Measurements from ENCODE around the gene RAN.
A peak's percentile ranks its signal among the peaks of the same experiment; 100 is the strongest.
"Not testable (repeated sequence)": the region's sequence is repeated elsewhere in the genome, so short reads cannot be mapped to it uniquely, and the experiment has no call there.

RAN gene

GRCh38 chr12:130878193-130879185 is 6.6 kb downstream of the RAN start:
- peak; percentile 23 for DNase-seq

DNA sequence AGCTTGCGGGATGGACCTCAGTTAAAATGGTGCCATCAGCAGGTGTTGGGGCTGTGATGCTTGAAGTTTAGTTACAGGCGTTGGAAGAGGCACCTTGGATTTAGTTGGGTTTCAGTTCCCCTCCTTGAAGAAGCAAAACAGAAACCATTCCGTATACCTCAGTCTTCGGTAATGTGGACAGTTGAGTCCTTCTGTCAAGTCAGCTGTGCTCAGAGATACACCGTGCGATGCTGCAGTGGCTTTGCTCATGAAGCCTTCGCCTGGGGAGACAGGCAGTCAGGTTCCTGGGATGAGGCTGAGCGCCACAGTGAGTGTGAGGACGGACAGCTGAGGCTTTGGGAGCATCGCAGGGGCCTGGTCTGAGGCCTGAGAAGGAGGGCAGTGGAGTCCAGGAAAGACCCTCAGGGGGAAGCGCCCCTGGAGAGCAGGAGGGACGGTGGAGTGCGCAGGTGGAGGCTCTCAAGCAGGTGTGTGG is 7.4 kb downstream of the RAN start:
- no peak for DNase-seq

DNA sequence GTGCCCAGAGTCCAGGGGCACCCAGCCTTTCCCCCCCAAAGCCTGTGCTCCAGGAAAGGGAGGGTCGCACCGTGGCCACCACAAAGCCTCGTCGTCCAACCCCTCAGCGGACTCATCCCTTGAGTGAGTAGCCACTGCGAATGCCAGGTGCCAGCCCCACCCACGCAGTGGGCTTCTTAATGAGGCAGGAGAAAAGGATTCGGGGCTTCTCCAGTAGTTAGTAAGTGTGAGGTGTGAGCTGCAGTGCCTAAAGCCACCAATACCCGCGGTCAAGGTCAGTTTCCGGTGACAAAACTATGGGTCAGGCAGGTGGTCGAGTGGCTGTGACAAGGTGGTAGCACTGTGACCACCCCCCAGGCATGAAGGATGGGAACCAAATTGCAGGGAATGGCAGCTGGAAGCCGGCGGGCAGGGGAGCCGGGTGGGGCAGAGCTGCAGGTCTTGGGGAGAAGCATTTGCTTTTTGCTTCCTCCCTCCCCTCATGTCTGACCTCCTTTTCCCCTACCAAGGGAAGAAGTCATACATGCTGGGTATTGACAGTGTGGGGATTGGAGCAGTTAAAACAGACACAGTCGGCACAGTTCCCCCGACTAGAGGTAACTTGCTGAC is 8.0 kb downstream of the RAN start:
- no peak for DNase-seq

DNA sequence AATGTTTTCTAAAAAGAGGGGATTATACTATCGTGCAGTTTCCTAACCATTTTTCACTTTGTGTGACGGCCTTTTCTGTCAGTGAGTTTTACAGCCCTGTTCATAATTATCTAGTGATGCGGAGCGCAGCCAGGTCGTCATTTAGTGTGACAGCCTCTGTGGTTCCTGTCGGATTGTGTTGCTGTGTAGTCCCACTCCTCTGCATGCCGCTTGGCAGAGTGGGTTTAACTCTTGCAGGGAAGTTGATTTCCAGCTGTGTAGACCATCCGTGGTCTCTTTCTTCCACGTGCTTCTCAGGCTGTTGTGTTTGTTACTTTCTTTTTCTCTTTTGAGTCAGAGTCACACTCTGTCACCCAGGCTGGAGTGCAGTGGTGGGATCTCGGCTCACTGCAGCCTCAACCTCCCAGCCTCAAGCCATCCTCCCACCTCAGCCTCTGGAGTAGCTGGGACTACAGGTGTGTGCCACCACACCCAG is 8.6 kb downstream of the RAN start:
- no peak for DNase-seq

GRCh38 chr12:130881046-130881445 is 9.2 kb downstream of the RAN start:
- no peak for DNase-seq

GRCh38 chr12:130881548-130881947 is 9.7 kb downstream of the RAN start:
- no peak for DNase-seq

DNA sequence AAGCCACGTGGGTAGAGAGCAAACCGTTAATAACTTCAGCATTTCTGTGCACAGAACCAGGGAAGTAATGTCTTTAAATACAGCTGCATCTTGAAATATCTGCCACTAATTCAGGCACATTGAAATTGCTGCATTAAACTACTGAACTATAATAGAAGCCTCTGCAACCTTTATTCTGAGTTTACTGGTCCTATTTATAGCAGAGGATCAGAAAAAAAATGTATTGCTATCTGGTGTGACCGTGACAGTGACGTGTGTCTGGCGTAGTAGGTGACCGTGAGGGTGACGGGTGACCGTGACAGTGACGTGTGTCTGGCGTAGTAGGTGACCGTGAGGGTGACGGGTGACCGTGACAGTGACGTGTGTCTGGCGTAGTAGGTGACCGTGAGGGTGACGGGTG is 15.3 kb downstream of the RAN start:
- not testable (repeated sequence) for DNase-seq

- no peak for DNase-seq
These were observed 32.2 kb downstream of the RAN start for GRCh38 chr12:130904064-130904463.

DNA sequence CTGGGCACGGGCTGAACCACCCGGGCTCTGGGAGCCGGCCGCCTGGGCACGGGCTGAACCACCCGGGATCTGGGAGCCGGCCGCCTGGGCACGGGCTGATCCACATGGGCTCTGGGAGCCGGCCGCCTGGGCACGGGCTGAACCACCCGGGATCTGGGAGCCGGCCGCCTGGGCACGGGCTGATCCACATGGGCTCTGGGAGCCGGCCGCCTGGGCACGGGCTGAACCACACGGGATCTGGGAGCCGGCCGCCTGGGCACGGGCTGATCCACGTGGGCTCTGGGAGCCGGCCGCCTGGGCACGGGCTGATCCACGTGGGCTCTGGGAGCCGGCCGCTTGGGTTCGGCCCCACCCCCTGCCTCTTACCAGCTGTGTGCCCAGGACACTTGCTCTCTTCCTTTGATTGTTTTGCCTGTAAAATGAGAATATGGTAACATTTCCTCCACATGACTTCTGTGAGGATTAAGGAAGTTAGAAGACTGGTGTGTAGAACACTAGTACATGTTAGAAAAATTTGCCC is 33.1 kb downstream of the RAN start:
- DNase-seq, result not testable (repeated sequence)

DNA sequence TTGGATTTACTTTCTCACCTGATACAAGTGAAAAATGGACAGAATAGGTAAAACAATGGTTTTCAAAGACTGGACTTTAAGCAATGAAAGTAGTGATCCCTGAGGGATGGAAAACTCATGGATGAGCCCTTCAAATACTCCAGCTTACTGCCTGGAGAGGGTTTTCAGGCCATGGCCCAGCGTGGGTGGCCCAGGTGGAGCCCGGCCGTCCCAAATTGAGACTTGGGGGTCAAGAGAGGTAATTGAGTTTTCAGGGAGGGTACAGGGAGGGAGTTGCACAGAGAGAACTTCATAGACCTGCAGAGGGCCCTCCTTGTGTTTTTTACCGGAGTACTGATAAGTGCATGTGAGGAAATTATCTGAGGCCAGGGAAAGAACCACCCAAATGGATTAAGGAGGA is 37.2 kb downstream of the RAN start:
- DNase-seq, result no peak

- no peak for DNase-seq
These were observed 39.3 kb downstream of the RAN start for GRCh38 chr12:130911193-130911592.

DNA sequence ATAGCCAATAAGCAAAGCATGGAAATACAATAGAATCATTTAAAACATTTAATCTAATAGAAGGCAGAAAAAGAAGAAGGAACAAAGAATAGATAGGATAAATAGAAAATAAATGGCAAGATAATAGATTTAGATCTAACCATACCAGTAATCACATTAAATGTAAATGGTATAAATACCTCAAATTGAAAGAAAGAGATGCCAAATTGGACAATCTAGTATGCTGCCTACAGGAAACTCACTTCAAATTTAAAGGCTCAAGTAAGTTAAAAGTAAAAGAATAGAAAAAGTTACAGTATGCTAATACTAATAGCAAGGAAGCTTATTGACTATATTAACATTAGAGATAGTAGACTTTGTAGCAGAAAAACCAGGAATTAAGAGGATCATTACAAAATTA is 40.1 kb downstream of the RAN start:
- no peak for DNase-seq

DNA sequence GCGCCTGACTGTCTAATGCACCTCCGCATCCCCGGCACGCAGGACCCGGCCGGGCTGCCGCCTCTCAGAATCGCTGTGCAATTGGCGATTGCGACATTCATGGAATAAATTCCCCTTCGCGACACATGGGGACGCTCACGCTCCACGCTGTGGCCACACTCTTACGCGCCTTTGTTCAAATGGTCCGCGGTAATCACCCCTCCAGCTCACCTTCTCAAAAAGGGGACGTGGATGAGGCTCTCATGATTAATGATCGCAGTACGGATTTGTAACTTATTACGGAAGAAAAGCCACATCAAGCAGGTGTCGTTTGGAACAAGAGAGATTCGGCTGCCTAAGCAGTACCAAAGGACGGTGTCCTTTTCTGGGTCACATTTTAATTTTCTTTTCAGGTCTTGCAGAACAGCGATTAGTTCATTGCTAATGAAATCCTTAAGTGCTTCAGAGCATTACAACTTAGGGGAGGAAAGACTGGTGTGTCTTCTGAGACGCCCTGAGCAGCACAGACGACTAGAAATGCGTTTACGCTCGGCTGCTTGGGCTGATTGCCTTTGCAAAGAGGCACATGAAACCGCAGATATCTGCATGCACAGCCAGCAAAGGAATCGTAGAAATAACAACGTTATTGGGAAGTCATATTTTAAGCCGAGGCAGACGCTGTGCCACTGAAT is 44.5 kb downstream of the RAN start:
- DNase-seq, result peak; percentile 83

- no peak for DNase-seq
These were observed 45.7 kb downstream of the RAN start for GRCh38 chr12:130917607-130918006.

GRCh38 chr12:130919086-130919485 is 47.2 kb downstream of the RAN start:
- DNase-seq, result no peak

- no peak for DNase-seq
These were observed 48.3 kb downstream of the RAN start for GRCh38 chr12:130920119-130920703.

DNA sequence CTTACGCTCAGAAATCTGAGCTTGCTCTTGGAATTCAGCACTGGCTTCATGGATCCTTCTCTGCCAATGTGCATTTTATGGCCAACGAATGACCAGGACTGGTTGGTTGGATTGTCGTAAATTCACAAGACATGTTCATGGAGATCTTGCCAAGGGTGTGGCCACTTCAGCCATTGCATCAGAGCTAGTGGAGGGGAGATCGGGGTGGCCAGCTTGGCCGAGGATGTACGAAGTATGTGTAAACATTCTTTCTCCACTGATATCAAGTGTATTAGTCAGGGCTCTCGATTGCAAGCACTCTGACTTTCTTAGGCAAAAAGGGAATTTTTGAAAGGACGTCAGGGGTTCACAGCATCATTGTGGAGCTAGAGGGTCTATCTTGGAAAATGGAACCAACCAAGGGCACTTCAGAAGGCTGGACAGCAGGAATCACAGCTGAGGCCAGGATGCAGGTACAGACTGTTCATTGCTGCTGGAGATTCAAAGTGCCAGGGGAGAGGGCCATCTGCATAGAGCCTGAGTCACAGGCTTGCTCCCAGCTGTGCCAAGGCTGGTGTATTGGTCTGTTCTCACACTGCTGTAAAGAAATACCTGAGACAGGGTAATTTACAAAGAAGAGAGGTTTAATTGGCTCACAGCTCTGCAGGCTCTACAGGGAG is 49.0 kb downstream of the RAN start:
- DNase-seq, result no peak

GRCh38 chr12:130922511-130922953 is 50.7 kb downstream of the RAN start:
- DNase-seq, result no peak

DNA sequence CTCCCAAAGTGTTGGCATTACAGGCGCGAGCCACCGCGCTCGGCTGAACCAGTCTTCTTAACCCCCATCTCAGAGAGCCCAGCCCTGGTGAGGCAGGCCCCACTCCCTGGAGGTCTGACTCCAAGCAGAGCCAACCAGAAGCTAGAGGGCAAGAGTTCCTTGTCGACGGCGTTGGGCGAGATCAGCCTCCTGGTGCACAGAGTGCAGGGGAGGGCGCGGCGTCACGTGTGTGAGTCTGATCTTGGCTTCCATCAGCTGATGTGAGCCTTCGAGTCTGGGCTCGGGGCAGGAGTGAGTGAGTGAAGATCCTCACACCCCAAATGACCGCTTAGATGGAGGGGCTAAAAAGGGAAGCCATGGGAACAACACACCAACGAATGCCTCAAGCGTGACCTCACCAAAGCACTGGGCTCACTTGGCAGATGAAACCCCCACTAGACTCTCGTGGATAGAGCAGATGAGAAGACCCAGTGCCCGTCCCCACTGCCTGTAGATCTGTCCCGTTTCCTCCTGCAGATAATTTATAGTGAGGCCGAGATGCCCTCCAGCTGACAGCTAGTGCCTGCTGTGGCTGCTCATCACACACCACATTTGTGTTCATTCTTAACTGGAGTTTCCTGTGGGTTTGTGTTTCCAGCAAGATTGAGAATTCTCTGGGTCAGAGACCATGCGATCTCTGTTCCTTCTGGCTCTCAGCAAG is 53.2 kb downstream of the RAN start:
- no peak for DNase-seq

- DNase-seq, result no peak
These were observed 53.8 kb downstream of the RAN start for GRCh38 chr12:130925666-130926015.

Measured in NCI-H2171 treated with DMSO at 0.1 percent for 48 hours (cell line).